GM13977 (cell line): Measurements from ENCODE around the gene HSF5.

Experiments
- DNase-seq: peaks from one replicate; pipeline ENCODE4 v3.0.0; 2012; ENCODE audit warnings: low spot score
- CTCF ChIP-seq: IDR thresholded peaks from 2 replicates; pipeline ENCODE4 v1.5.1; 2012; ENCODE audit warnings: mild to moderate bottlenecking, control low read depth; ENCODE audit not compliant: insufficient read depth; ENCODE audit errors: extremely low read depth, missing control alignments
- in situ Hi-C: fragments of 300-500 bp; cut with MboI; formaldehyde crosslinking; loops from one replicate; pipeline ENCODE4 v1.12.0; 2022; ENCODE audit warnings: low sequenced_read_pairs, low pct_unique_long_range_greater_than_20kb, mixed read lengths, inconsistent platforms; ENCODE audit not compliant: unreplicated experiment

HSF5 gene

GRCh38 chr17:58487589-58488427 lies at the start of gene HSF5:
Gene HSF5 (minus strand): TSS chr17:58488408. CDS start chr17:58488274, 134 bp downstream.
- in situ Hi-C loops: no loop called here
- TF ChIP-seq CTCF: peak; percentile 57
- DNase-seq: peak; percentile 75

- in situ Hi-C loops: no loop called here
- no peak for DNase-seq
Measured at GRCh38 chr17:58537266-58537665, 49.1 kb upstream of the HSF5 start.

GRCh38 chr17:58536542-58536941 lies 48.3 kb upstream of the HSF5 start:
- in situ Hi-C loops: no loop called here
- DNase-seq: no peak
- TF ChIP-seq CTCF: no peak

More at GRCh38 chr17:58537266-58537665, 49.1 kb upstream of the HSF5 start:
- TF ChIP-seq CTCF: no peak

- in situ Hi-C loops: no loop called here
- no peak for DNase-seq
- TF ChIP-seq CTCF: no peak
Measured at GRCh38 chr17:58535431-58535830, 47.2 kb upstream of the HSF5 start.

- no peak for DNase-seq
- TF ChIP-seq CTCF: no peak
- in situ Hi-C loops: no loop called here
Measured at GRCh38 chr17:58534901-58535421, 46.8 kb upstream of the HSF5 start.

- in situ Hi-C loops: no loop called here
- no peak for DNase-seq
- no peak for TF ChIP-seq CTCF
Measured at GRCh38 chr17:58534331-58534730, 46.1 kb upstream of the HSF5 start.
